Body of pancreas (tissue), 4 donors: ENCODE data around the gene PIP5K1B. TPM values are rescaled to one million over a fixed set of nuclear protein-coding genes. Genes with fewer than 3 reads are reported as not detected.

Experiments used
- ATAC-seq: fragments of 150-250 bp; one replicate; pipeline ENCODE4 v1.9.1; 2016
- DNase-seq, 4 donors: peaks; one replicate each; pipeline ENCODE4 v3.0.0-alpha.2; 2019
- H3K27ac ChIP-seq, 4 donors: fragments of 200-600 bp; sonication (generic); 1 replicate in 3 of 4; 2 replicates in 1 of 4; pipeline versions ENCODE4 v1.5.1 to v1.6.1; 2016 to 2019; ENCODE audit warnings: mild to moderate bottlenecking in 1 of 4, mixed read lengths in 1 of 4, moderate library complexity in 1 of 4
- H3K27me3 ChIP-seq, 2 donors: fragments of 200-600 bp; sonication (generic); one replicate each; pipeline ENCODE4 v1.6.0; 2016; ENCODE audit warnings: mild to moderate bottlenecking in 1 of 2
- H3K36me3 ChIP-seq, 2 donors: fragments of 200-600 bp; sonication (generic); replicated peaks in 1 of 2; 2 replicates each; pipeline ENCODE4 v1.5.1; 2016; ENCODE audit warnings: low read depth in 2 of 2; ENCODE audit not compliant: insufficient read depth in 1 of 2
- H3K4me1 ChIP-seq: fragments of 200-600 bp; sonication (generic); one replicate; pipeline ENCODE4 v1.6.0; 2016
- H3K4me3 ChIP-seq, 2 donors: fragments of 200-600 bp; sonication (generic); 1 replicate in 1 of 2; 2 replicates in 1 of 2; pipeline ENCODE4 v1.5.1; 2016 to 2019
- H3K9me3 ChIP-seq, 3 donors: fragments of 200-600 bp; sonication (generic); 1 replicate in 2 of 3; 2 replicates in 1 of 3; pipeline ENCODE4 v1.5.1; 2016
- CTCF ChIP-seq, 7 experiments: fragments of 450-650 bp in 4 of 7; fragments of 200-600 bp in 3 of 7; sonication (generic) in 3 of 7; IDR thresholded peaks; one replicate each; pipeline ENCODE4 v1.5.1; 2016 to 2019; ENCODE audit warnings: antibody characterized with exemption in 7 of 7
- POLR2A ChIP-seq, 3 donors: fragments of 450-650 bp; IDR thresholded peaks; one replicate each; pipeline ENCODE4 v1.6.1; 2016; ENCODE audit warnings: antibody characterized with exemption in 3 of 3, mild to moderate bottlenecking in 2 of 3
- WGBS, 2 donors: methylation state at CpG; one replicate each; pipeline ENCODE4 v1.1.5; 2017; 5-methylcytosine and 5-hydroxymethylcytosine counted together
- intact Hi-C: fragments of 100-400 bp; cut with DNase I; formaldehyde crosslinking; loops from one replicate; pipeline ENCODE4 v1.15.1; 2023
- total RNA-seq, 2 donors: library from RNA; depleted of rRNA; stranded (reverse); fragments of >200 nt; gene quantifications; one replicate each; pipeline ENCODE4 v1.1.0, GENCODE V29; 2016

PIP5K1B gene
- total RNA-seq, 2 donors from 2014 or later, result 3.6 to 7.8 TPM

GRCh38 chr9:68832861-68833518, 128.0 kb downstream of the PIP5K1B start:
- WGBS, 2 donors, result 47 to 52% methylated on average over 7 of the region's 7 CpGs
- Histone ChIP-seq H3K27me3 (no peaks in the 10 kb centered on the region), H3K36me3 (no peaks in the 10 kb centered on the region), H3K9me3 (no peaks in the 10 kb centered on the region), H3K4me3 (no peak overlapping the region), H3K4me1 (peaks cover 14% of the 10 kb centered on the region), H3K27ac (peak overlapping the region in 2 of 4 donors; percentile 19 to 23)
- intact Hi-C loops, result no loop called here
- TF ChIP-seq CTCF (IDR thresholded peaks at IDR 0.05), result no peak
- TF ChIP-seq POLR2A (IDR thresholded peaks at IDR 0.05), result no peak
- peak; percentile 33 for ATAC-seq
- DNase-seq, result no peak

- H3K36me3 ChIP-seq, result no peaks in the 10 kb centered on the region
- DNase-seq (no peak), ATAC-seq (no peak)
- 60 to 61% methylated on average over 2 of the region's 2 CpGs for WGBS, 2 donors
- no peaks in the 10 kb centered on the region for H3K27me3 ChIP-seq
- TF ChIP-seq POLR2A (IDR thresholded peaks at IDR 0.05) (no peak), CTCF (IDR thresholded peaks at IDR 0.05) (no peak)
- H3K9me3 ChIP-seq, result no peaks in the 10 kb centered on the region
- H3K4me1 ChIP-seq, result peaks cover 14% of the 10 kb centered on the region
- no peak overlapping the region for H3K4me3 ChIP-seq
- H3K27ac ChIP-seq, result no peak overlapping the region
- intact Hi-C loops, result no loop called here
Observed at GRCh38 chr9:68834931-68835520, 130.0 kb downstream of the PIP5K1B start.

GRCh38 chr9:68836788-68837187, 131.7 kb downstream of the PIP5K1B start:
- Histone ChIP-seq H3K36me3 (no peaks in the 10 kb centered on the region), H3K9me3 (no peaks in the 10 kb centered on the region), H3K27ac (no peak overlapping the region), H3K4me3 (no peak overlapping the region), H3K27me3 (no peaks in the 10 kb centered on the region), H3K4me1 (peaks cover 14% of the 10 kb centered on the region)
- ATAC-seq (no peak), DNase-seq (no peak)
- TF ChIP-seq POLR2A (IDR thresholded peaks at IDR 0.05) (no peak), CTCF (IDR thresholded peaks at IDR 0.05) (no peak)
- intact Hi-C loops, result no loop called here
- 72 to 80% methylated on average over 5 of the region's 5 CpGs for WGBS, 2 donors

- Histone ChIP-seq H3K27ac (no peak overlapping the region), H3K4me1 (peaks cover 3% of the 10 kb centered on the region), H3K36me3 (no peaks in the 10 kb centered on the region), H3K4me3 (no peak overlapping the region), H3K9me3 (no peaks in the 10 kb centered on the region), H3K27me3 (no peaks in the 10 kb centered on the region)
- no peak for ATAC-seq
- intact Hi-C loops, result no loop called here
- no peak for TF ChIP-seq CTCF (IDR thresholded peaks at IDR 0.05)
- WGBS, 2 donors, result 27 to 32% methylated on average over 1 of the region's 1 CpG
- no peak for DNase-seq
Observed at GRCh38 chr9:68838245-68838644, 133.2 kb downstream of the PIP5K1B start.
